NCI-H748 (cell line): Measurements from ENCODE around the gene HOXB4.
A peak's percentile ranks its signal among the peaks of the same experiment; 100 is the strongest.

Experiments used
- DNase-seq: peaks from one replicate; lab custom pipeline; 2025; ENCODE audit not compliant: unreplicated experiment; lab: John Stamatoyannopoulos, UW

Gene HOXB4

DNA sequence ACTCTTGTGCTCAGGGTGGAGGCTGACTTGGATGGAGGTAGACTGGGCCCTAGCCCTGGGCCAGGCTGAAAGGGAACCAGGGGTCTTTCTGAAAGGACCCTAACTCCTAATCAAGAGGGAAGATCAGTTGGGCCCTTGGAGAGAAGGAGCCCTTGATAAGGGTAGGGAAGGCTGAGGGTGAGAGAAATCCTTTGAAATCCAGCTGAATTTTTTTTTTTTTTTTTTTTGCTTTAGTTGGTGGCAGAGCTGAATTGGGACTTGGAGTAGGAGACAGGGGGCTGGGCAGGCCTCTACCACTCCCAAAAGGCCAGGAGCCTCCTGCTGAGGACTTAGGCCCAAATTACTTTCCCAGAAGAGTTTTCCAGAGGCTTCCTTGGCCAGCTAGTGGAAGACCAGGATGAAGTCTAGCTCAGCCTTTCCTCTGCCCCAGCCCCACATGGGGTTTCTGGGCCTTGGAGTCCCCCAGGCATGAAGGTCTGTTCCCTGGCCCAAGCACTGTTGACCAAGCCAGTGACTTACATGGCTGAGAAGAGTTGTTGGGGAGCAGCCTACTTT, 12.5 kb upstream of the HOXB4 start:
- DNase-seq = no peak

DNA sequence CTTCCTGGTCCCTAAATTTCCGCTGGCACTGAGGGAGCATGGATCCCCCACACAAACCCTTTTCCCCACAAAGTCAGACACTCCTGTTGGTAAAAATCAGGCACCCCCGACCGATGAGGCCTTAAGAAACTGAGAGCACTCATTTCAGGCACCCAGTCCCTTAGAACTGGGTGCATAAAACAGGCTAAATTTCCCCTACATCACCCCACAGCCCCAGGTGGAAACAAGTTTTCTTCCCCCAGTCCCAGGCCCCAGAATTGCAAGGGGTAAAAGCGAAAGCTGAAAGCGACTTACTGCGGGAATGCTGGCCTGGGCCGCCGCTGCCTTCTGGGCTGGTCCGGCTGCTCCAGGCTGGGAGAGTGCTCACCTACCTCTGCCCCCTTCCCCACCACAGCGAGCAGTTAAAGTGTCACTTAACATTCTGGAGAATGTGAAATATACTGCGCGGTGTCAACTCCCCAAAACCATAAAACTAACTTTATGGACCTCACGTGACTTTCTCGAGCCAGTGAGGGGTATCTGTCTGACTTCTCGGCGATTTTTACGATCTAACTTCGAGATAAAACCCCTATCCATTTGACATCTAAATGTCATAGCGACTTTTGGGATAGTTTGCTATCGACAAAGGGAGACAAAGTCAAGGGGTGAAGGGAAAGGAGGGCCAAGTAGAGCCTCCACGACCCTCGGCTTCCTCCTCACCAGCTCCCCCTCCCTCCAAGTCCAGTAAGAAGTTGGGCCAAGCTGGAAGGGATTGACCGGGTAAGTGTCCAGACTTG, 11.9 kb upstream of the HOXB4 start, which contains the start of gene HOXB3:
HOXB3 (minus strand) TSS at position 411 of the 776 bp plus-strand sequence. CDS start 37,767 bp downstream, outside the sequence.
- DNase-seq = no peak

DNA sequence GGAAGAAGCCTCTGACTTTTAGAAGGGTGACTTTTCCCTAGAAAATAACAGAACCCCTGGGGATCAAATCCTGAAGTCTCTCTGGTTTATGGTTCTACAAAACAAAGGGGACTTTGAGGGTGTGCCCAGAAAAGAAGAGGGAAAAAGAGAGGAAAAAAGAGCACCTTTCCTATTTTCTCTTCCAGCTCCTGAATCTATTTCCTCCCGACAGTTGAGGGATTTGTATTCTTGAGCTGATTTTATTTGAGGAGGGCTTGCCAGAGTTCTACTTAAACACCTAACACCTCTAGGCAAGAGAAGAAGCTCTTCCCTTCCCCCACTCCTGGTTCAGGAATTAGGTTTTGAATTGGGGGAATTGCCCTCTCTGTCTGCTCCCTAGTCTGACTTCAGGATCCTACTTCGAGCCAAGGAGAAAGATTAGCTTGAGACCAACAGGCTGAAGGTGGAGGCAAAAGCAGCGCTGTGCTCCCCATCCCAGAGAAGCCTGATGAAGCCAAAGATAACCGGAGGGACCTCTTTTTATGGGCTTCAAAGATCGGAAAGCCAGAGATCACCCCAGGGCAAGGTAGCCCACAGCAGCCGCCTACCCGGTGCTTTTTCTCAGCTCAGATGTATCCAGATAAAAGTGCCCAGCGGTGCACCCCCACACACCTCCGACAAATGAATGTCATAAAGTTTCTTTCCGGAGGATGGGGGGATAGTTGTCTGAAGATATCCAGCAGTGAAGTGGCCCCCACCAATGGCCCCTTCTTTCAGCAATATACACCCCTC, 11.1 kb upstream of the HOXB4 start:
- DNase-seq = no peak

DNA sequence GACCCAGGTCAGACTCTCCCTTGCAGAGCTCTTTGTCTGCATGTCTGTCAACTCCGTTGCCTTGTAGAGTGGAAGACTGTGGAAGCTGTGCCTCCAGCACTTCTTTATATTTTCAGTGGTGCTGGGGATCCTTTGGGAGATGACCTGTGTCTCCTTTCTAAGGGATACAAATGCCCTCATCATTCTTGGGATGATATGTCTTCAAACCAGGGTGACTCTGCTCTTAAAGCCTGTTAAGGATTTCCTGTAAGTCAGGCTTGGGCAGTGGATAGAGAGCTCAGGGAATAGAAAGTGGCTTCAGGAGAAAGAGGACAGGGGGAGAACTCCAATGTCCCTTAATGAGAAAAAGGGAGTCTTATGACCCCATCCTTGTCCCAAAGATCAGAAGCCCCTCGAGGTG, 10.4 kb upstream of the HOXB4 start:
- DNase-seq = no peak

DNA sequence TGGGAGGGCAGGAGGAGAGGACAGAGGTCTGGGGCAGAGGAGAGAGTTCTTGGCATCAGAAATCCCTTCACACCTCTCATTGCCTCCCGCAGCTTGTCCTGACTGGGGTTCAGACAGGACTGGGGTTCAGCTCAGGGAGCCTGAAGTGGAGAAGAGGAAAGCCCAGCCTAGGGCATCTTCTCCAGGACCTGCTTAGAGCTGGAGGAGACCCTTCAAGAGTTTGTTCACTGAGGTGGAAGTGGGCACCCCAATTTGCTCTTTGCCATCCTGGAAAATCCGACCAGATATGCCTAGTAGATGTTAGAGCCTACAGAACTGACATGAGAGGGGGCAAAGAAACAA, 9.9 kb upstream of the HOXB4 start:
- no peak for DNase-seq

DNA sequence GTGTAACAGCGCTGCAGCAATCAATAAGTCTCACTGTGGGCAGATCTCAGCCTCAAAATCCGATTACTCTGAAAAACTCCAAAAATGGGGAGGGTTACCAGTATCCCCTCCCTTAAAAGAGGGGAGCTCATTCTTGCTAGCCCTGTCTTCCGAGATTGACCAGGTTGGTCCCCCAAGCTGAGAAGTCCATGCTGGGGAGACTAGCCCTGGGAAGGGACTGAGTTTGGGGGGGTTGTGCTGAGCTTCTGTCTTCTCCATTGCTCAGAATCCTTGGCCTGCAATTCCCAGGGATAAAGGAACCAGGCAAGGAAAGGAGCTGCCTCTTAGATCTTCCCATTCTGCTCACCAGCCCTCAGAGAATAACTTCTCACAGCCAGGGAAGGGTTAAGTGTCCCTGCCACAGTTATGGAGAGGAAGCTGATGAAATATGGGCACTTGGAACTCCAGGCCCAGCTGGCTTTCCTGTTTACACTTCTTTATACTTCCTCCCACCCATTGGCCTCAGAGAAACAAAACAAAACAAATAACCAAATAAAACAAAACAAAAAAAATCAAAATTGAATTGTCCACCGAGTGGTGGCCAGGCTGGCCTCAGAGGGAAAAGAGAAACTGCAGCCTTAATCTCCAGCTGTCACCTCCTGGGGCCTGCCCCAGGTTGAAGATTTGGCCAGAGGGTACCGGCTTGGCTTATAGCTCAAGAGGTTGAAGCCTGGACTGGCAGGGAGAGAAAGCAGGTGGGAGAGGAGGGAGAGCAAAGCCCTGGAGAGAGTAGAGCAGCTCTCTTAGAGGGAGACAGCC, 9.3 kb upstream of the HOXB4 start:
- peak; percentile 60 for DNase-seq

DNA sequence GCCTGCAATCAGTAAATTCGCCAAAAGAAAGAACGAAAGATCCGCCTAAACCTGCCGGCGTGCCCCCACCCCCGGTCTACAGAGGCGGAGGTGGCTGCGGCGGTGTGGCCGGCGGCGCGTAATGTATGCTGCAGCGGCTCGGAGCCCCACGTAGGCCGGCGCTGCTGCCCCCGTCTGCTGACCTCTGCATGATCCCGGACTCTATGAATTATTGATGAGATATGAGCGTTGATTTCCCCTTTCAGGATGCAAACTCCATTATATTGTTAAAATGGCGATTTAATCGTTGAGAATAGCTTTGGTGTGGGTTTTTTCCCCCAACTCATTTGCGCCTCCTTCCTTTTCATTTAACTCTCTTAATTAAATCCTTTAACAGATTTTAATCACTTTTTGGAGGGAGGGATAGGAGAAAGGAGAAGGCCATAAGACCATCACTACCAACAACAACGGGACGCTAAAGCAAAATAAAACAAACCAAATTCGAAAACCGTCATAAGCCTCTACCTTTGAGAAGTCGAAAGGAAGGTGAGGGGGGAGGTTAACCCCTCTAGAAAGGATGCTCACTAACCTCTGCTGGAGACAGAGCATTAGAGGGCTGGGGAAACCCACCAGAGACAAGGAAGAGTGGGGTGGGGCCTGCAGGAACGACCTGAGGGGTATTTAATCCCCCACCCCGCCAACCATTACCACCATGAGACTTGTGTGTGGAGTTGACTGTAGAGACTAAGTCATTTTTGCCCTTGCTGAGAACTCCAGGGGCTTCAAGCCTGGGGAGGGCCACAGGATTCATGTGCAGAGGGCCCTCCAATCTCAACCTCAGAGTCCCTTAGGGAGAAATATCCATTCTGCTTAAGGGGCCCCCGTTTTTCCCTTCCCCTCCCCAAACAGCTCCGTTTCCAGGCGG, 8.5 kb upstream of the HOXB4 start:
- DNase-seq = peak; percentile 56

DNA sequence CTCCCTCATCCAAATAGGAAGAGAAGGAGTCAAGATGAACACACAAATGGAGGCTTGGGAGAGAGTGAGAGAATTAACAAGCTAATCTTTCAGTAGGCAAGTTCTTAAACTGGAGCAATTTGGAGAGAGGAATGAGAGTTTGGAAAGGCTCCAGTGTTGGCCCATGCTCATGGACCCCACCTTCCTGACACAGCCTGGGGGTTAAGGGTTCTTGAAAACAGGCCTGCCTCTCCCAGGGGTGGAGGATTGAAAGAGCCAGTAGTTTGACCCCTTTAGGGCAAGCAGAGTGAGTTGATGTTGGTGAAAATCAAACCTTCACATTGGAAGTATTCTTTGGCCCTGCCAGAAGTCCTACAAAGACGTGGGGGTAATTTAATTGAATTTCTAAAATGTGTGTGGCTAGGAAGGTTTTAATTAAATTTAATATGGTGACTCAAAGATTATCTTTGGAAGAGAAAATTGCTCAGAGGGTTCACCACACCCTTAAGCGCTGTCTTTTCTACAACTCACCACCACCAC, 6.1 kb upstream of the HOXB4 start:
- no peak for DNase-seq

DNA sequence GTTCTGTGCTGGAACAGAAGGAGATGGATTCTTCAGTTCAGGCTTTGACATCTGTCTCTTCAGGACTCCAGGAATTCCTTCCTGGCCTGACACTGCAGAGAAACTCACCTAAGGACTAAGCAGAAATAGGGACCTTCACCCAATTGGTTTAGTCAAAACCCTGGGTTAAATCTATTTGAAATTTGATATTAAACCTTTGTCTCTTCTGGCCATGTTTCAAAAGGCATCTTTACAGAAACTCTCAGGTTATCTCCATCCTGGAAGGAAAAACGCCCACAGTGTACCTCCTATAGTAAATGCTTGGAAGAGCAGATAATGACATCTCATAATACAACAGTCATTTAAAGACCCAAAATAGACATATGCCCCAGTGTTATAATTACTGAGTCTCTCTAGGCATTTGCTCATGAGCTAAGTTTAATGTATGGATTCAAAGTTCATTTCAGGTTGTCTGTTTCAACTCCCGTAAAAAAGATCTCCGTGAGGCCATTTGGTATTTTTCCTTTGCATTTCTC, 5.6 kb upstream of the HOXB4 start:
- no peak for DNase-seq

DNA sequence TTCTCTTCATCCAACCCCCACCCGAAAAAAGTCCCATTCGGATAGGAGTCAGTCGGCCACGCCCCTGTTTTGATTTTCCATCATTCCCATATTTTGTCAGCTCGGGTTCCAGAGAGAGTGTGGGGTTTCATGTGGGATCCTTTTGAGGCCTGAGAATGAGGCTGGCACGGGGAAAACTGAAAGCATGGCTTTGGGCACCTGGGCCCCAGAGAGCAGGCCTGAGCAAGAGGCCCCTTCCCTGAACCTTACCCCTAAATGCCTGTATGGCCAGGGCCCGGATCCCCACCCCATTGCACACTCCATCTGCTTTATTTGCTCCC, 4.6 kb upstream of the HOXB4 start:
- DNase-seq = no peak

DNA sequence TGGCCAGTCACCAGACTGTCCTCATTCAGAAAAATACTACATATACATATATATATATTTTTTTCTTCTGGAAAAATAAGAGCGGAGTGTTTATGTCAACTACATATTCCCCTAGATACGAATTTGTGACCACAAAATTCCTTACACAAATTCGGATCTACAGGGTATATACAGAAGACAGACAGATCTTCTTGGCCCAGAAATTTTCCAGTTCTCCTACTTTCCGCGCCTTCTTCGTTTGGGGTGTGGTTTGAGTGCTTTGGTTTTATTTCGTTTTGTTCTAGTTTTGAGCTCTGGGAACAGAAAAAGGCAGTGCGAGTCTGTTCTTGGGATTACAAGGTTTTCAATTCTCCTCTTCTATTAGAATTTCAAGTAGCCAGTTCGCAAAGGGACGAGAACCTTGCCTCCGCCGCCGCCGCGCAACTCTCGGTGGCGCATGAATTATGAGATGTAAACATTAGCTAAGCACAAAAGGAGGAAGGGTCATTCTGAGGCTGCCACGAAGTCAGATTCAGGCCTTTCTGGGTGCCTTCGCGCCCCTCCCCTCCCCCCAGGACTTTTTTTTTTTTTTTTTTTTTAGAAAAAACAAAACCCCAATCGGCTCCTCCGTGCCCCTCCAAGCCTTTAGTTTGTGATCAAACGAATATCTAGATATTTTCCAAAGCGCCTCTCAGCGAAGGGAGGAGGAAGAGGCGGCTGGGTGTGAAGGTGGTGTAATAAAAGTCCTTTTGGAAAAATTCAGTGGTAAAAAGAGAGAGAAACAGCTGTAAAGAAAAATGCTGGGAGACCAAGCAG, 1.8 kb upstream of the HOXB4 start:
- DNase-seq = no peak

DNA sequence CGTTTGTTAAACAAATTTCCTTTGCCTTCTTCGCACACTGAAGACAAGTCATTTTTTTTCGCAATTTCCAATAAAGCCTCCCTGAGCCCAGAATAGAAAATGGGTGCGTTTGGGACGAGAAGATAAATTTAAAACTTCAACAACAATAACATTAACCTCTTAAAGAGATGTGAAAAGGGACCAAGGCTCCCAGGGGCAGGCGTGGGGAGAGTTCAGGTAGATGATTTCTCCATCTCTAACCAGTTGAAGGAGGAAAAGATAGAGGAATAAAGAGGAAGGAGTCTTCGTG, 1.3 kb upstream of the HOXB4 start:
- DNase-seq = no peak

DNA sequence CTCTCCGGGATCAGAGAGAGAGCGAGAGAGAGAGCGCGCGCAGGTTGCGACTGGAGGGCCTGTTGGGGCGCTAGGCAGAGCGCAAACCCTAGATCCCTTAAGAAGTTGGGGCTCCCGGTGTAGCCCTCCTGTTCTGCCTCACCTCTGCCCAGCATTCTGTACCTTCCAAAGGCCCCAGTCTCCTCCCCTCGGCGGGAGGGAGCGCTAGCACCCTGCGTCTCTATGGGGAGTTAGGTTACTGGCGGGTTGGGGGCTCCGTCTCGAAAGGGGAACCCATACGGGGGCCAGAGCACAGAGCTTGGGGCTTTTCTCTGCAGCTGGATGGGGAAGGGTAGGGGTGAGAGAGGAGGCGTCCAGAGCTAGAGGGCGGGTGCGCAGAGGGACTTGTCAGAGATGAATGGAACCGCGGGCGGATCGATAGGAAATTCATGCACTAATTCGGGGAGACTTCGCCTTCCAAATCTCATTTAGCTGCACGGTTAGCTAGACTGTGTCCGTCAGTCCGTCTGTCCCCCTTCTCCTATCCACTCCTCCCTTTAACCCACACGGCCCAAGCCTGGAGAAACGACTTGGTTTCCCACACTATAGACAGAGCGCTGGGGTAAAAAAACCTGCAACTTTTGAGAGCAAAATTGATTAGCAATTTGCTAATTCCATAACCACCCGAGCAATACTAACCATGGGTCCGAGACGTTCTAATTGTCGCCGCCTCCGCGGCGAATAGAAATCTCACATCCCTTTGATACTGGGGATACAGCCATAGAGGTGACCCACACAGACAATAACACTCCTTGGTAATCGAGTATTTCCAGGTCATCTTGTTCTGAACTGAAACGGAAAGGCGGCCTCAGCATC, 693 bp upstream of the HOXB4 start:
- DNase-seq = peak; percentile 49

DNA sequence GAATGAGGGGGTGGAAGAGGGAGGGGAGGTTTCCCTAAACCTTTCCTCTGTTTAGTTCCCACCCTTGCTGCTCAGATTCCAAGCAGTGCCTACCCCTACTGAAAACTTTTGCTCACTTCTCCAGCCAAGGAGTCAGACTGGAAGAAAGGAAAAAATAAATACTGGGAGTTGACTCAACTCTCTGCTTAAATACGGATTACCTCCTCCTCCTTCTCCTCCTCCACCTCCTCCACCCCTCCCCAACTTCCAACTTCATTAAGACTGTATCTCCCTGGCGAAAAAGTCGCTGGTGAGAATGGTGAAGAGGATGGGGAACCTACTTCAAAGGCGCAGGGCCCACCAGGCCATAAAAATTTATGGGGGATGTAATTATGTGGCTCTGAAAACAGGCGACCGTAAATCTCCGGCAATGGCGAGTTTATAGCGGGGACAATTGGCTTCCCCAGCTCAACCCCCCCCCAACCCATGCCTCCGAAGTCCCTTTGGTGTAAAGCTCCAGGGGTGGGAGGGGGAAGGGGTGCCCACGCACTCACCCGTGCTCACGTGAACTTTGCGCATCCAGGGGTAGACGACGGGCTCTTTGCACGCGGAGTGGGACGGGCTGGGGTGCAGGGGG, 712 bp downstream of the HOXB4 start:
- peak; percentile 29 for DNase-seq

DNA sequence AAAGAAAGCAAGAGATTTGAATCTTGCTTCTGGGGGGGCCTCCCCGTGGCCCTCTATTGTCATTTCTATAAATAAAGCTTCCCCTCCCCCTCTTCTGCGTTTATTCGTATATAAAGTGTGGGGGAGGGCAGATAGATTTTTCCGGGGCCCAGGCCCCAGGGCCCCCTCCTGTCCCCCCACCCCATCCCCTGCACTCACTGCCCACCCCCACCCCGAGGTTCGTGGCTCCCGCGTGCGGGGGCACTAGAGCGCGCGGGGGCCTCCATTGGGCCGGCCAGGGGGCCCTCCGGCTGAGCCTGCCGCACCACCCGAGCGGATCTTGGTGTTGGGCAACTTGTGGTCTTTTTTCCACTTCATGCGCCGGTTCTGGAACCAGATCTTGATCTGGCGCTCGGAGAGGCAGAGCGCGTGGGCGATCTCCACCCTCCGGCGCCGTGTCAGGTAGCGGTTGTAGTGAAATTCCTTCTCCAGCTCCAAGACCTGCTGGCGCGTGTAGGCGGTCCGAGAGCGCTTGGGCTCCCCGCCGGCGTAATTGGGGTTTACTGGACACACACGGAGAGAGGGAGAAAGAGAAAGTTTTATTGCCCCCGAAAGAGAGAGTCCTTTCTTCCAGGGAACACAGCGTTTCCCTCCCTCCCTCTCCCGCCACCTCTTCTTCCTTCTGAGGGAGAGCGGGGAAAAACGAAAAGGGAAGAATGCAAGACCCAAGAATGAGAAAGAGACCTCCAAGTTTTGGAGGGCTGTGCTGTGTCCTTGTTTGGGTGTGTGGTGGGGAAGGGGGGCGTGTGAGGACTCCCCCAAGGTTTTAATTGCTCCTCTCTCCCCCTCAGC, 1.5 kb downstream of the HOXB4 start:
- no peak for DNase-seq

DNA sequence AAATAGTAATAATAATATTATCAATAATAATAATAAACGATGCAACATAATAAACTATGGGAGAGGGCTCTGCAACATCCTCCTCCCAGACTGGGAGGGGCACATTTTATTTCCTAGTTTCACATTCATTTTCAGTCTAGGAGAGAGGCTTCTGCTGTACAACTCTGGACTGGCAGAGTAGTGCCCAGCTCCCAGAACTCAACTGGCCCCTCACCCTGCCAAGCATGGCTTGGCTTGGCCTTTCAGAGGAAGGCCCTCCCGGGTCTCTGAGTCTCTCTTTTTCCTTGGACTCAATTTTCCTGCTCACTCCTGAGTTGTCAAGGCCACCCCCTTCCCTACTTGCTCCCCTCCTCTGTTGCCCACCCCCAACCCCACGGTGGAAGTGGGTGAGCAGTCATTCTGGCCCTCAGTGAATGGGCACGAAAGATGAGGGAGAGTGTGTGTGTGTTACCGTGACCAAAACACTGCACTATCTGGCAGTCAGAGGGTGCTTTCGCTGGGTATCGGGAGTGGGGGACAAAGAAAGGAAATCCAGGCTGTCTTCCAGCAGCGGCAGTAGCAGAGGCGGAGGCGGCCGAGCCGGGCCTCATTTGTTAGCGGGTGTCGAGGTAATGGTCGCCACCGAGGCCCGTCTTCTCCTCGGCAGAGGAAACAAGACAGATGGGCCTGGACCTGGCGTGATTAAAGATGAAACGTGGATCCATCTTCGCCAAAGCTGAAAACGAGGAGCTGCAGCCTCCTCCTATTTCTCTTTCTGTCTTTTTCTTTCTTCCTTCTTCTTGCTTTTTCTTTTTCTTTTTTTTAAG, 2.3 kb downstream of the HOXB4 start:
- no peak for DNase-seq
